Measurements from ENCODE around the gene CAPN15.

CAPN15 gene

GRCh38 chr16:526181-527014 lies 1.1 kb upstream of the CAPN15 start:
- DNase-seq, result peak; percentile 34 to 41

DNA sequence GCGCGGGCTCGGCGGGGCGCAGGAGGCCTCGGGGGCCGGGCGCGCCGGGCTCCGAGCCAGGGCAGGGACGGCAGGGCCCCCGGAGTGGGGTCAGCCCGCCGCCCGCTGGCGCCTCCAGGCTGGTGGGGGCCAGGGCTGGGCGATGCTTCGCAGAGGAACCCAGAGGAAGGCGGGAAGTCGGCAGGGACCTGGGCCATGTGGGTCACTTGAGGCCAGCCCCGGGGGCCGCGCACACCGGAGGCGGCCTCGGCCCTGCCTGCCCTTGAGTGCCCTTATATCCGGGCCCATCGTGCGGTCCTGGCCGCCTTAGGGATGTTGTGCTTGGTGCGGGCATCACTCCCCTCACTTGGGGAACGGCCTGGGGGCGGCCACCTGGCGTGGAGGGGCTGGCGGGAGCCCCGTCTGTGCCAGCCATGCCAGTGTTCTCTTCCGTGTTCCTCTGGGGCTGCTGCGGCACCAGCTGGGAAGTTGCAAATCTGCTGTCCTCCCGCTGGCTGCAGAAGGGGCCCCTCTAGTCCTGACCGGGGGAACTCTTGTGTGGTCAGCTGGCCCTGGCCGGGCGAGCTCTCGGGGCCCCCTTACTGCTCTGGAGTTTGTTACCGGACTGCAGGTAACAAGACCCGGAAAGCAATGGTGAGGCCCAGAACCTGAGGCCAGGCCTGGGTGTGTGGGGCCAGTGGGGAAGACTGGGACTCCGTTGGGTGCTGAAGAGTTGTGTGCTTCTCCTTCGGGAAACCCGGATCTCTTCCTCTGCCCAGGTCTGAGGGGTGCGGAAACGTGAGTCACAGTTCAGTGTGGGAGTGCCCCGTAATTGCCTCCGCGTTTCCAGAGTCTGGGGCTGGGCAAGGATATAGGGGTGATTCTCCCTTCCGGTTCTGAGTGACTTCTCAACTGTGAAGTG lies 849 bp downstream of the CAPN15 start:
- DNase-seq, result peak; percentile 58 to 71

GRCh38 chr16:529012-529575 lies 1.6 kb downstream of the CAPN15 start:
- DNase-seq, result no peak

DNA sequence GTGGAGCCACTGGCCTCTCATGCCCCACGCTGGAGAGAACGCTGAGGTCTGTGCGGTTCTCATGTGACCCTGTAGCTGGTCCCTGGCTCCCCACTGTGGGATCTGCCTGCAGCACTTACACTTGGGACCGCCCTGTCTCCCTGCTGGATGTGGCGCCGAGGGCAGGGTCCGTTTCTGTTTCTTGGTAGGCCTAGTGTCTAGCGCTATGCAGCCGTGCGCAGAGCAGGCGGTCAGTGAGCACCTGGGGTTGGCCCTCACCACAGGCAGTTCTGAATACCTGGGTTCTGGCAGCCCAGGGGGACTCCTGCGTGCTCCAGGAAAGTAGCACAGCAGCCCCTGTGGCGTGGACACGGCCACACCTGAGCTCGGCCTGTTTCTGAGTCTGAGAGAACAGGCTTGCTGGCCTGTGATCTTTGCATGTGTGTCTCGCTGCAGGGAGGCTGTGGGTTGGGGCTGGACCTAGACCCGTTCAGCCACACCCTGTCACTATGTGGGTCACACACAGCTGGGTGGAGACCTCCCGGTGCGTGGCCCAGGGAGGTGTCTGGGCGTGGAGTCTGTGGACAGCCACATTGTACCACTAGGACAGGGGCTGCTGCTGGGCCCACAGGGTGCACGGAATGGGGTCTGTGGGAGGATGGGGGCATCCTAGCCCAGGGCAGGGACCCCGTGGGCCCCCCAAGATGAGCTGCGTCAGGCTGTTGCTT lies 2.8 kb downstream of the CAPN15 start:
- DNase-seq, result no peak

- DNase-seq, result no peak
Measured at GRCh38 chr16:531494-532125, 4.1 kb downstream of the CAPN15 start.

GRCh38 chr16:533391-534123 lies 6.0 kb downstream of the CAPN15 start:
- DNase-seq, result no peak

DNA sequence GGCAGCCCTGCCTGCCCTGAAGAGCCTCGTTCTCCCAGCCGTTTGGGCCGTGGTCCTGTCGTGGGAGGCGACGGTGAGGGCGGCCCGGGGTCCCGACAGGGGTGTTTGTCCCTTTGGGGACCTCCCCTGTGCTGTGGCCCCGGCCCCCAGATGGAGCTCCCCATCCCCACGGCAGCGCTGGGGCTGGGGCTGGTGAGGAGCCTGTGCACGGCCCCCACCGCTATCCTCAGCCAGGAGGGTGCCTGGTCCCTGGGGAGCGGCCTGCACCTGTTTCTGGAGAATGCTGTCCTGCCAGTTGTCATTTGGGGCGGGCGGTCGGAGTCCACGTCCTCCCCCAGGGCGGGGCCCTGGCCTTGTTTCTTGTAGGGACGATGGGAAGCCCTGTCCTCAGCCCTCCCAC lies 6.6 kb downstream of the CAPN15 start:
- DNase-seq, result no peak

- DNase-seq, result no peak
Measured at GRCh38 chr16:534856-535445, 7.4 kb downstream of the CAPN15 start.

DNA sequence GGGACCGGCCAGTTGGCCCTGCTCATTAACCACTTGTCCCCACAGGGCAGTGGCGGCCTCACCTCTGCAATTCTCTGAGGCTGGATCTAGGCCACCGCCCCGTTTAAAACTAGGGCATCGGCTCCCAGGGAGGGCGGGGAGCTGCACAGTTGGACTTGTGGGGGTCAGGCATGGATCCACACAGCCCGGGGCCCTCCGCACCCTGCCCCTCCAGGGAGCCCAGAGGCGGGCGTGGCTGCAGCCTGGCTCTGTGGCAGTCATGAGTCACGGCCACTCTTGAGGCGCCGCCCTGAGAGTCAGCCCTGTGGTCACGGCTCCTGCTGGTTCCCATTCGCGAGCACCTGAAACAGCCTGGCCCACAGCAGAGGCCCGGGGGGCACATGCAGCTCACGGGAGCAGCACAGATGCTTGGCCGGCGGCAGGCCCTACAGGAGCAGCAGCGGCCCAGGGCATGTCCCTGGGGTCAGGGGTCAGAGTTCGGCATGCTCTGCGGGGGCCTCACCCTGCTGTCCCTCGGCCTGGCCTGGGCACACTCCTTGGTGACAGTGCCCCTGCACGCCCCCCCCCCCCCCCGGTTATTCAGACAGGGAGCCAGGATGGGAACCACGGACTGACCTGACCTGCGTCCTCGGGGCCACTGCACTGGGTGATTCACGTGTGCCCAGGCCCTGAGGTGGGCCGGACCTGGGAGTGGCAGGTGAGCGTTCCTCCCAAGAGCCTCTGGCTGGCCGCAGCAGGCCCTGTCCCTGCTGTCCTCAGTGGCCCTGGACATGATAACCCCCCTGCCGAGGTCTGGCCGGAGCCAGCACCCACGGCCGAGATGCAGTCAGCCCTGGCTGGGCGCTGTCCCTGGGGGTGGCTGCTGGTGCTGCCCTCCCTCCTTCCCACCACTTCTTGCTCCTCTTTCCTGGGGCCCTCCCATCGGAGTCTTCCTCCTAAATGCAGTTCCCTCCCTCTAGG lies 8.2 kb downstream of the CAPN15 start:
- no peak for DNase-seq

- no peak for DNase-seq
Measured at GRCh38 chr16:536746-537145, 9.2 kb downstream of the CAPN15 start.

DNA sequence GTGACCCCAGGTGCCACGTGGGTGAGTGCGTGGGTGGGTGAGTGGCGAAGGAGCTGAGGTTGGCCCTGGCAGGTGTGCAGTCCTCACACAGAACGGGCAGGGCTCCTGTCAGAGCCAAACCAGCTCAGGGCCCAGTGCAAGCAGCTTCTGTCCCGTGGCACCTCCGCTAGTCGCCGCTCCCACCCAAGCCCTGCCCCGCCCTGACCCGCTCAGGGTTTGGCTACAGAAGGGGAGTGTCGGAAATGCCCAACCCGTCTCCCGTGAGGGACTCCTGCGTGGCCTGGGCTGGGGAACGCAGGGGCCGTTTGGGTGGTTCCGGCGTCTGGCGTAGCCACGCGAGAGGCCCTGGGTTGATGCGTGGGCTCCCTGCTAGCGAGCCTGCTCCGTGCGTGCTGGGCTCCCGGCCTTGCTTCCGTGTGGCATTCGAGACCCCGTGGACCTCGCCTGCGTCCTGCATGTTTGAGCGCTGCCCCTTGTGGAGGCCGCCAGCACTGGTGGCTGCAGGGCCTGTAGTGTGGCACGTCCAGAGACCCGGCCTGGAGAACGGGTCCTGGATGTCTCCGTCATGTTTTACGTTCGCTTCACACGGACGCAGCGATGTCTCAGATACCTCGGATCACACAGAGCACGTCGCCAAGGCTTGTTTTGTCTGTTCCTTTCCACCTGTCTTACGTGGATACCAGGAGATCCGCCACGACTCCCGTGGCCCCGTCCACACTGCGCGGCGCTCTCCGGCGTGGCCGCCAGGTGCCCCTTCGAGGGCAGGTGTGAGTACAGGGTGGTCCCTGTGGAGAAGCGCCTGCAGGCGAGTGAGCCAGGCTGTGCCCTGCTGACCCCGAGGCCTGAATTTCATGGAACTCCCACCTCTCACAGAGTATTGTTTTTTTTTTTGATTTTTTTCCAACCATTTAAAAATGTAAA lies 10.2 kb downstream of the CAPN15 start:
- no peak for DNase-seq

- DNase-seq, result no peak
Measured at GRCh38 chr16:539901-540530, 12.5 kb downstream of the CAPN15 start.

GRCh38 chr16:540645-541340 lies 13.3 kb downstream of the CAPN15 start:
- no peak for DNase-seq

- no peak for DNase-seq
Measured at GRCh38 chr16:543301-544164, 16.0 kb downstream of the CAPN15 start.

DNA sequence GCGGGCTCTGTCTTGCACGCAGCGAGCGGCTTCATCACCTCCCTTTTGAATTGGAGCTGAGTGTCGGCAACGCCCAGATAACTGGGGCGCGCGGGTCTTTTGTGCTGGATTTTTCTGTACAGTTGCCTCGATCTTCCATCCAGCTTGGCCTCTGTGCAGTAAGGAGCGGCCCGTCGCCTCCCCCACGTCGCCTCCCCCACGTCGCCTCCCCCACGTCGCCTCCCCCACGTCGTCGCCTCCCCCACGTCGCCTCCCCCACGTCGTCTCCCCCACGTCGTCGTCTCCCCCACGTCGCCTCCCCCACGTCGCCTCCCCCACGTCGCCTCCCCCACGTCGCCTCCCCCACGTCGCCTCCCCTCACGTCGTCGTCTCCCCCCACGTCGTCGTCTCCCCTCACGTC lies 17.0 kb downstream of the CAPN15 start:
- DNase-seq, result no peak

DNA sequence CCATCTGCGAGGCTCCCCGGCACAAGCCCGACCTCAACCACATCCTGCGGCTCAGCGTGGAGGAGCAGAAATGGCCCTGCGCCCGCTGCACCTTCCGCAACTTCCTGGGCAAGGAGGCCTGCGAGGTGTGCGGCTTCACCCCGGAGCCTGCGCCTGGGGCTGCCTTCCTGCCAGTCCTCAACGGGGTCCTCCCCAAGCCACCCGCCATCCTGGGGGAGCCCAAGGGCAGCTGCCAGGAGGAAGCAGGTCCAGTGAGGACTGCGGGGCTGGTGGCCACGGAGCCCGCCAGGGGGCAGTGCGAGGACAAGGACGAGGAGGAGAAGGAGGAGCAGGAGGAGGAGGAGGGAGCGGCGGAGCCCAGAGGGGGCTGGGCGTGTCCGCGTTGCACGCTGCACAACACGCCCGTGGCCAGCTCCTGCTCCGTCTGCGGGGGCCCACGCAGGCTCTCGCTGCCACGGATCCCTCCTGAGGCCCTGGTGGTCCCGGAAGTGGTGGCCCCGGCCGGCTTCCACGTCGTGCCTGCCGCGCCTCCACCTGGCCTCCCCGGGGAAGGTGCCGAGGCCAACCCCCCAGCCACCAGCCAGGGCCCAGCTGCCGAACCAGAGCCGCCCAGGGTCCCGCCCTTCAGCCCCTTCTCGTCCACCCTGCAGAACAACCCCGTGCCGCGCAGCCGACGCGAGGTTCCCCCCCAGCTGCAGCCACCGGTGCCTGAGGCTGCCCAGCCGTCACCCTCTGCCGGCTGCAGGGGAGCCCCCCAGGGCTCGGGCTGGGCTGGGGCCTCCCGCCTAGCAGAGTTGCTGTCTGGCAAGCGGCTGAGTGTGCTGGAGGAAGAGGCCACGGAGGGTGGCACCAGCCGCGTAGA lies 19.6 kb downstream of the CAPN15 start:
- peak; percentile 46 to 61 for DNase-seq

Data from activated CD4-positive, alpha-beta T cell treated with anti-CD3 and anti-CD28 coated beads, Interleukin-2, amount 50 U/mL, for 48 hours (primary cell).